GOT3 (cell line): Measurements from ENCODE around the gene TBX2.
A peak's percentile ranks its signal among the peaks of the same experiment; 100 is the strongest.

Source experiments
- DNase-seq: peaks from one replicate; lab custom pipeline; 2025; ENCODE audit warnings: mixed read lengths; lab: John Stamatoyannopoulos, UW

The TBX2 gene

DNA sequence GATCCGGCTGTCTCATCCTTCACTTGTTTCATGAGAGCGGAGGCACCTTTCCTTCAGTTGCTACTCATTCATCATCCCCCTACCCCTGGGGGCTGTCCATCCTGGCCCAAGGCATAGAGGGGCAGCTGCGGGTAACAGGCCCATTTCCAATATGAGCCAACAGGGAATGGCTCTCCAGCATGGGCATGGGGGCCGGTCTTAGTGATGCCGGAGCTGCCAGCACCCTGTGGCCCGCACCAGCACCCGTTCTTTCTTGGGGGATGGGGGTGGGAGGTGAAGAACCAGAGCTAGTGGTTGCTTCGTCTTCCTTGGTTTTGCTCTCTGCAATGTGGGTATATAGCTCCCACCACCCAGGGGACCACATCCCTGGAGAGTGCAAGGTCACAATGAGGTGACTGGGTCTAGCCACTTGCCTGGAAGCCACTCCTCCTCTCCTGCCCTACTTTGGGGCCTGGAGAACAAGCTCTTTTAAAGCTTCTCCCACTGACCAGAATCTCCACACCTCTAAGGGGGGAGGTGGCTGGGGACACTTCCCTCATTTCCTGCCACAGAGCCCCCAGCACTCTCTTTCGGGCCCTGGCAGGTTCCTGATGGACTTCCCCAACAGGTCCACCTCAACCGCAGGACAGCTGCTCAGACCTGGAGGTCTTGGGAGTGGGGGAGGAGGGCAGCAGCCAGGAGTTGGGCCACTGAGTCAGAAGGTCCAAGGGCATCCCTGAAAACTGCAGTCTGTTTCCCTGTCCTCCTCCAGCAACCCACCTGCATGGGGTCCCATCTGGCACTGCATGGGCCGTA is 11.9 kb upstream of the TBX2 start:
- DNase-seq, result no peak

DNA sequence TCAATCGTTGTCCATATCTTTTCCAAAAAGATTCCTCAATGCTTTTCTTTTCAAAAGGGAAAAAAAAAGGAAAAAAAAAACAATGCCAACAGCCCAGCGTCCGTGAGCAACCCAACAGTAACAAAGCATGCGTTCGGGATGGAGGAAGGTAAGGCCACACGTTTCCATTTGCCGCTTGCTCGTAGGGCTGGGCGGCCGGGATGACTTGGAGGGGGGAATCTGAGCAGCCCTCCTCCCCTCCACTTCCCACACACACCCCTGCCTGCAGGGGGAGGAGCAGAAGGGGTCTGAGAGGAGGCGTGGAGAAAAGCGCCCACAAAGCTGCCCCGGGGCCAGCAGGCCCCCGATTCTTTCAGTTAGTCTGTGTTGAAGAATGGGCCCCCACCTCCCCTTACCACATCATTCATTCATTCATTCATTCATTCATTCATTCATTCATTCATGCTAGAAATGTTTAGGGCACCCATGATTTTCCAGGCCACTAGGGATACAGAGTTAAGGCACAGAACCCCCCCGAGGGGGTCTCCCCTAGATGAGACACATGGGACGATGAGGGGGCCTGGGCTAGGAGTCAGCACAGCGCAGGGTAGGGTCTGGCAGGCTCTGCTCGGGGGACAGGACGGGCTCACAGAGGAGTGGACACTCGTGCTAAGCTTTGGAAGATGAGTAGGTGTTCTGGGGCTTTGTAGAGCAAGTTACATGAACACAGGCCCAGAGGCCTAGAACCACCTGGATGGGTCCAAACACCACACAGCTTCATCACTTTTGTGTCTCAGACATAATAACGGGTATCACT is 10.9 kb upstream of the TBX2 start:
- no peak for DNase-seq

DNA sequence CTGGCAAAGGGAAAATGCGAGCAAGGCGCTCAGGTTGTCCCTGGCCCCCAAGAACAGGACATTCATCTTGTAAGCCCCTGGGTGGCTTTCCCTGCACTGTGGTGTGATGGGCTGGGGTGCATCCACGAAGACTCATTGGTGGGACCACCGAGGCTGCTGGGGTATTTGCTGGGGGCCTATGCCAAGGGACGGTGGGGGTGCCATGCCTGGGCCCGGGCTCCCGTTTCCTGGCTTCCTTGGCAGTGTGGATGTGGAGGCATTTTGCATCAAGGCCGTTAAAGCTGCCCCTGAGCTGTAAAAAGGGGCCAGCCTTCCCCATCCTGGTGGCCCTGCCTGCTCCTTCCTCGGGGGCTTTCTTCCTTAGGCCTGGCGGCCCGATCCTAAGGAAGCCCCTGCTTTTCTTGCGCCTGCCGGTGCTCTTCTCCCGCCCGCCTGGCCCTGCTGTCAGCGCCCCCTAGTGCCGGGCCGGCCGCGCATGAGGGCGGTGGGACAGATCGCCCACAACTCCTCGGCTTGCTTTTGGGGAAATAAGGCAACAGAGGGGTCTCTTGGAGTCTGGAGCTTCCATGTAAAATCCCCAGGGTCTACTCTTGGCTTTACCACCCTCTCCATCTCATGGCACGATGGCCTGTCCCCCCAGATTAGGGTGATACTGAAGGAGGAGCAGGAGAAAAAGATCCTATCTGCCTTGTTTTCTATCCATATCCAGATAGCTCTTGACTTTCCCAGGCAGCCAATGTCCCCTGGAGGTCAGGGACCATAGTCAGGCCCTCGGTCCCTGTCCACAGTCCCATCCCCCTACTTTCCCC is 9.8 kb upstream of the TBX2 start:
- no peak for DNase-seq

DNA sequence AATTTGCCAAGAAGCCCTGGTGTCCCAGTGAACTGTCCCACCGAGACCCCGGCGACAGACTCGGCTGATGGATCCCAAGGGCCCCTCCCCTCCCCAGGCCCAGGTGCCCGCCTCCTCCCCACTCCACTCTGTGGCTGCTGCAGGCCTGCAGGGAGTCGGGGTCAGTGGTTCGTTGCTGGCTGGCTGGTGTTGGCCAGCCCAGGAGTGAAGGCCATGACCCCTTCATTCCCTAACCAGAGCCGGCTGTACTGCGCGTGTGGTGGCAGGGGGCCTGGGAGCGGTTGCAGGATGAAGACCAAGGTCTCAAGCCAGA is 9.2 kb upstream of the TBX2 start:
- no peak for DNase-seq

DNA sequence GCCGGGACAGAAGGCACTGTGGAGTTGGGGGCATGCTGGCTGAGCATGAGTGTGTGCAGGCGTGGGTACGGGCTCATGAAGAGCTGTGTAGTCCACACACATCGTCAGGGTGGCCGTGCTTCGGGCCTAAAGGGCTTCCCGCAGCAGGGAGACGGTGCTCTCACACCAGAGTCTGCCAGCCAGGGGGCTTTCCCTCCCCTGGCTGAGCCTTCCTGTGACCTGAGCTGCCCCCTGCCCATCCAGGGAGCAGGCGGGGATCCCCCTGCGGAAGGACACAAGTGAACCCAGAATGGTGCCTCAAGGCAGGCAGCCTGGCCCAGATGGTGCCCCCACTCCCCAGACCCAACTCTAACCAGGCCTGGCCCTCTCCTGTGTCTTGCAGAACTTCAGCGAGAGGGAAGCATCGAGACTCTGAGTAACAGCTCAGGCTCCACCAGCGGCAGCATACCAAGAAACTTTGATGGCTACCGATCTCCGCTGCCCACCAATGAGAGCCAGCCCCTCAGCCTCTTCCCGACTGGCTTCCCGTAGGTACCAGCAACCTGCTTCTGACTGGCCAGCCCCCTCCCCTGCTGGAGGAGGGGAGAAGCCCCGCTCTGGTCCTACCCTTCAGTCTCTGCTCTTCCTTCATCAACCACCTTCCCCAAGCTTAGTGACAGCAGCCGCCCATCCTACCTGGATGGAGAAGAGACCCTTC is 7.9 kb upstream of the TBX2 start:
- no peak for DNase-seq

DNA sequence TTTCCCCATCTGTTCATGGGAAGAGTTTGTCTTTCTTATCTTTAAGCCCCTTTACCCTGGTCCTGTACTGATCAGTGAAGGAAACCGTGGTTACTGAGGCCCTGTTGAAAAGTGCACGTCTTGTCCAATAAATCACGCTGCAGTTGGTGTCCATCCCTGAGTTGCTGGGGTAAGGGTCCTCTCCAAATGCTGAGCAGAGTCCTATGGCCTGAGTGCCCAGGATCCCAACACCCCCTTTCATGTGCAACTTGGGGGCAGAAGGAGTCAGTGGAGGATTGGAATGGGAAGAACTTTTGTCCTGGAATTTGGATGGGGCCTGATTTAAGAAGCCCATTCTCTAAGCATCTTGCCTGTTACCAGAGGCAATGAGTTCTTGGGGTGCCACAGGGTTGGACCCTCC is 7.0 kb upstream of the TBX2 start:
- DNase-seq, result no peak

DNA sequence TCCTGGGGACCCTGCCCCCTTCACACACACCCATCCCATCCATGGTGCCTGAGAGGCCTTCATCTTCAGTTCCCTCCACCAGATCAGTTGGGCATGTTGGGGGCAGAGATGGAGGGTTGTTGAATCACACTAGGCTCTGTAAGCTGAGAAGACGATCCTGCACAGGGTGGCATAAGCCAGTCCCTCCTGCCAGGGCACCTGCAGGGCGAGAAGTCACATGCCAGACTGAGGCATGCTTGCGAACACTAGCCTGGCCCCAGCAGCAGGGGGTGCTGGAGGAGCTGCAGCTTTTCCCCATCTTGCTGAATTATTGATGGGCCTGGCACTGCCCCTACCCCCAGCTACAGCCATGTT is 6.1 kb upstream of the TBX2 start:
- DNase-seq, result no peak

DNA sequence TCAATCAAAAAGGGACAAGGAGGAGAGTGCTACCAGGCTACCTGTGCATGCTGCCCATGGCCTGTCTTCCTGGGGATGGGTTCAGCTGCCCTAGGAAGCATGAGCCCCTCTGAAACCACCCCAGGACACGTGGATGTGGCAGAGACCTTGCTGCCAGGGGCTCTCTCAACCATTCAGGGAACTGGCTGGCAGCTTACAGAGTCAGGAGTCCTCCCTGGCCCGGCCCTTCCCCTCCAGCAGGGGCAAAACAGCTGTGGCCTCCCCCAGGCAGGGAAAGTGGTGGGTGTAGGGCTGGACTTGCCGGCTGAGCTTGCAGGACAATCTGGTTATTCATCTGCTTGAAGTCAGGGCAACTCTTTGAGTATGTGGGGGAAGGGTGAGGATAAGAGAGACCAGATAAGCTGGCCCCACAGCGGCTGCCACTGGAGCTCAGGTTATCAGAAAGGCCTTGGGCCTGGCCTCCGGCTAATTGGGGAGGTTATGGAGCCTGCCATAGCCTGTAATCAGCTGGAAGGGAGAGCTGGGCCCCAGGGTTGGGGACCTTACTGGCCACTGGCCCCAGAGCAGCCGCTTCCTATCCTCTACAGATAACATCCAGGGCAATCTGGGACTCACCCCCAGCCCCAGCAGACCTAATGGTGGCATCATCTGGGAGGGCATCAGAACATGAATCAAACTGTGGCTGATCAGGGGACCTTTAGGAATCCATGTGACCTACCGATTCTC is 5.6 kb upstream of the TBX2 start:
- no peak for DNase-seq

DNA sequence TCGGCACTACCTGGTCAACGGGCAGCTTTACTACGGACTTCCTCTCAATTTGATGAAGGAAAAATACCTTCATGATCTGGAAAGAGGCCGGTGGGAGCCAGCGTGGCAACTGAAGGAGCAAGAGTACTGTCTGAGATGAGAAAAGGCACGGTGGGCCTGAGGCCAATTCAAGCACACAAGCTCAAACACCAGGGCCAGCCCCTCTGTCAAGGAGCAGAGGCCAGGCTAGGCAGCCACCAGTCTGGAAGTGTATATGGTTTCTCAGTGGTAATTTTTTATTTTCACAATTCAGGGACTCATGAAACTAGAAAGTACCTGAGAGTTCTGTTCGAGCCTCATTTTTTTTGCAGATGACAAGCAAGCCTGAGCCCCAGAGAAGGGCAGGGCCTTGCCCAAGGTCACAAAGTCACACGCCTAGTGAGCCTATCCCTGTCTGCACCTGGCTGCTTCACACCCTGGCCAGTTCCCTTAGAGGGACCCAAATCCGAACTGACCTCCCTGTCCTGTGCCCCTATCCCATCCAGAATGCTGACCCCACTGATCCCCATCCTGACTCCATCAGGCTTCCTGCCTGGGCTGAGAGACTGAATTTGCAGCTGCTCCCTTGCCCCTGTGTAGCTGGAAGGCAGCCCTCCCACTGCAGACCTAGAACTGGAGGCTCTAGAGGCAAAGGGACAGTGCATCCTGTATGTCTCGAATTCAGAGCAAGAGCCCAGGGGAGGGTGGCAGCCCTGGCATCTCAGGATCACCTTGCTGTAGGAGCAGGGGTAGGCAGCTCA is 4.8 kb upstream of the TBX2 start:
- no peak for DNase-seq

DNA sequence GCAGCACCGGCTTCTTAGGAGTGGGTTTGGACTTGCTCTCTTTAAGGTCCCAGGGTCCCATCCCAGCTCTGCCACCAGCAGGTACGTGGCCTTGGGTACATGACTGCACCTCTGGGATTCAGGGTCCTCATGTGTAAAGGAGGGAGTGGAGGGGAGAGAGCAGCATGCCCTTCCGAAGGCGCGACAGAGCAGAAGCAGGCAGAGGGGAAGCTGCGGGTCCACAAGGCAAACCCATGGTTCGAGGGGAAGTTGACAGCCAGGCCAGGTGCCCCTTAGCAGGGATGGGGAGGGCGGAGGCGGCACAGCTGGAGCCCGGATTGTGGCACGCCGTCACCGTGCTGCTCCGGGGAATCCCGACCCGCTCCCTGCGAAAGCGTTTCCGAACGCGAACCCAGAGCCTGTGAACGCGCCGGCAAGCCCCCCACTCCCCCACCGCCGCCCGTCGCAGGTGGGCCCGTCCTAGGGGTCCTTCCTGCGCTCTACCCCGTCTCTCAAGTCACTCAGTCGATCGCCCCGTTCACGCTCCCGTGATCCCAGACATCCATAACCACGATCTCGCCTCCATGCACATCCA is 4.1 kb upstream of the TBX2 start:
- DNase-seq, result no peak

DNA sequence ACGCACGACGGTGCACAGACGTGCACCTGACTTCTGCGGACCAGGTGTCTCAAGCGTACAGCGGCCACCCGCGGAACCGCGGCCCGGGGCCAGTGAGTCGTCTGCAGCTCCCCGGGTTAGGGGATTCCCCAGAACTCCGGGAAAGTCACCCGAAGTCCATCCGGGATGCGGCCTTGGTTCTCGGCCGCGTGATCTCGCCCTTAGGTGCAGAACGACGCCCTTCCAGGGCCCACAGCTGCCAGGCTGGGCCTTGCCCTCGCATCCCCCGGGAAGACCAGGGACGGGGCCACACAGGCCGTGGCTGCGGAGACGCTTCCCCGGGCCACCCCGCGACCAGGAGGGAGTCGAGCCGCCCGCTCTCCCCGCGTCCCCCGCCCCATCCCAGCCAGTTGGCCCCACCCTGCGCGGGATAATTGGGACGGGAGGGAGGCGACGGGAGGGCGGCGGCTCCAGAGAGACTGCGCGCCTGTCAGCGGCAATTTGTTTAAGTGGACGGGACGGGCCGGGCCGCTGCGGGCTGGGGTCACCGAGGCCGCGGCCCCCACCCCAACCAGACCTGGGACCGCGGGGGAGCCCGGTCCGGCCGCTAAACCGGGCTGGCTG is 3.6 kb upstream of the TBX2 start:
- no peak for DNase-seq

DNA sequence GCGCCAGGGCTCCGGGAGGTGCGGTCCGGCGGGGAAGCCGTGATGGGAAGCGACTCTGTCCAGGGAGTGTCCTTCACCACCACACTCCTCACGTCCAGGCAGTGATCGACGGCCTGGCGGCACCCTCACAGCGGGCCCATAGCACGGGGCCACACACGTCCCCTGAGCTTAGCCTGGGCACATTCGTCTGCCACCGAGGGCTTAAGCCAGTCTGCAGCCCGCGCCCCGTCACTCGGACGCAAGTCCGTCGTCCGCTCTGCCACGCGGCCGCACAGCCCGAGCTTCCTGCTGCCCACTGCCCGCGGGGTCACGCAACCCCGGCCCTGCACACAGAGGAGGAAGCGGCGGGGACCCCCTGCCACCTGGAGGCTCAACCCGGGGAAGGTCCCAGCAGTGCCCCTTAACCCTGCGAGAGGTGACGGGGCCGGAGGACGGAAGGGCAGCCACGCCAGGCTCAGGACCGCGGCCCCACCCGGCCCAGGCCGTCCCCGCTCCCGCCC is 3.0 kb upstream of the TBX2 start:
- no peak for DNase-seq

DNA sequence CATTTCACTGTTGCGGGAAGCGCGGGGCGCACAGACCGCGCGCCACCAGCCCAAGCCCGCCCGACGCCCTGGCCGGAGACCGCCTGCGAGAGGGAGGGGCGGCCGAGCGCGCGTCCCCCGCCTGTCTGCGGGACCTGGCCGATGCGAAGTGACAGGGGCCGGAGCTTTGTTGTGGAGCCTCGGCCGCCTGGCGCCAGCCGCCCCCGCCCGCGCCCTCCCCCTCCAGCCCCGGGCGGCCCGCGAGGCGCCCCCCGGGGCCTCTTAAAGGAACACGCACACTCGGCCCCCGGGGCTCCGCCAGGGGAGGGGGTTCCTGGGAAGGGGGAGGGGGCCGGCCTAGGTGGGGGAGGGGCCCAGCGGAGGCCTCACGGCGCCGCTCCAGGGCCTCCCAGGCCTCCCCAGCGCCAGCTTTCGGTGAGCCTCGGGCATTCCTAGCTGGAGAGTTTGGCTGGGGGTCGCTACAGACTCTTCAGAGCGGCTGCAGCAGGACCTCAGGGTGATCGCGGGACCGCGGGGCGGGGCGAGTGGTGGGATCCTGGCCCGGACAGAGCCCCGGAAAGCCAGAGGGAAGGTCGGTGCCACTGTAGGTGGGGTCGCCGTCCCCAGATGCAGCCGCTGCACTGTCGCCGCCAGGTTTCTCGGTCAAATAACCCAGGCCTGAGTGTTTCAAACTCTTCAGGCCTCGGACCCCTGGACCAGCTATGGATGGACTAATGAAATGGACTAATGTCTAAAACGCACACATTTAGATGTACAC is 2.4 kb upstream of the TBX2 start:
- no peak for DNase-seq

DNA sequence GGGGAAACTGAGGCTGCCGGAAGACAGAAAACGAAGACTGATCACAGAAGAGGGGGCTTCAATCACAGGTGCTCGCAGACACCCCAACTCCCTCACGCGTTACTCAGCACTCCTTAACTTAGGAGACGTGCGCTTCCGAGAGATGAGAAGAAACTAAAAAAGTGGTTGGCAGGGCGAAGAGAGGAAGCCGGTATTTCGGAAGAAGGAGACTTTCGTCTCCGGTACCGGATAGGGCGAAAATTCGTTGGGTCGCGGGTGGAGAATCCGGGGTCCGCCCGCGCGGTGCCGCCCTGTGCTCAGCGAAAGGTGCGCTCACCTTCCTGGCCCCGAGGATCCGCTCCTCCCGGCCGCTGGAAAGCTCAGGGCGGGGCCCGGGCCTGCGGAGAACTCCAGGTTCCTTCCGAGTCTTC is 917 bp upstream of the TBX2 start:
- no peak for DNase-seq

DNA sequence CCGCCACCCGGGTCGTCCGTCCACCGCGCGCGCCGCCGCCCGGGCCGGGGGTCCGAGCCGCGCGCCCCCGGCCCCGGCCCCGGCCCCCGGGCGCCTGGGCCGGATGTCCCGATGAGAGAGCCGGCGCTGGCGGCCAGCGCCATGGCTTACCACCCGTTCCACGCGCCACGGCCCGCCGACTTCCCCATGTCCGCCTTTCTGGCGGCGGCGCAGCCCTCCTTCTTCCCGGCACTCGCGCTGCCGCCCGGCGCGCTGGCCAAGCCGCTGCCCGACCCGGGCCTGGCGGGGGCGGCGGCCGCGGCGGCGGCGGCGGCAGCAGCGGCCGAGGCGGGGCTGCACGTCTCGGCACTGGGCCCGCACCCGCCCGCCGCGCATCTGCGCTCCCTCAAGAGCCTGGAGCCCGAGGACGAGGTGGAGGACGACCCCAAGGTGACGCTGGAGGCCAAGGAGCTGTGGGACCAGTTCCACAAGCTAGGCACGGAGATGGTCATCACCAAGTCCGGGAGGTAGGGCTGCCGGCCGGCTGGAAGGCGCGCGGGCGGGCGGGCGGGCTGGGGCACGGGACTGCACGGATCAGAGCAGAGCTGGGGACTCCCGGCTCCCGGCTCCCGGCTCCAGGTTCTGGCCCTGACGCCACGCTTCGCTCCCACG is 548 bp downstream of the TBX2 start:
- peak; percentile 54 for DNase-seq

DNA sequence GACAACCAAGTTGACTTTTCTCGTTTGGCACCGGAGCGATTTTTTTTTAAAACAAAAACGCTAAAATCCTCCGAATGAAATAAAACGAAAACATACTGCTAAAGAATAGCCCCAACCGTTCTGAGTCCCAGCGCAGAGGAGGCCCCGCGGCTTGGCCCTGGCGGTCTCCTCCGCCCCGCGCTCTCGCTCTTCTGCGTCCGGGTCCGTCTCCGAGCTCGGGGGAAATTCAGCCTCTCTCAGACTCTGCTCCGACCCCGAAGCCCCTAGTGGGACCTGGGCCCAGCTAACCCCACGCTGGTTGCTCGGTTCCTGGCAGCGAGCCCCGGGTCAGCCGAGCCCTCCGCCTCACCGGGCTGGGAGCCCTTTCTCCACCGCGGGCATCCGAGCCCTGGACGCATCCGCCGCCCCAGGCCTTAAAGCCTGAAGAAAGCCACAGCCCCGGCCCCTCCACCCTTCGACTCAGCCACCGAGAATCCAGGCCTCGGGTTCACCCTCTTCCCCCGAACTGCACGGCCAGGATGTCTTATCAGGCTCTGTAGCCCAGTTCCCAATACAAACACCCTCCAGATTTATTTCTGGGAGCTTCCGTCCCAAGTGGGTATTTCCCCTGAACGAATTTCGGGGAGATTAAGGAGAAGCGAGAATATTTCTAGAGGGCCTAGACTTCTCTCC is 1.2 kb downstream of the TBX2 start:
- DNase-seq, result no peak

DNA sequence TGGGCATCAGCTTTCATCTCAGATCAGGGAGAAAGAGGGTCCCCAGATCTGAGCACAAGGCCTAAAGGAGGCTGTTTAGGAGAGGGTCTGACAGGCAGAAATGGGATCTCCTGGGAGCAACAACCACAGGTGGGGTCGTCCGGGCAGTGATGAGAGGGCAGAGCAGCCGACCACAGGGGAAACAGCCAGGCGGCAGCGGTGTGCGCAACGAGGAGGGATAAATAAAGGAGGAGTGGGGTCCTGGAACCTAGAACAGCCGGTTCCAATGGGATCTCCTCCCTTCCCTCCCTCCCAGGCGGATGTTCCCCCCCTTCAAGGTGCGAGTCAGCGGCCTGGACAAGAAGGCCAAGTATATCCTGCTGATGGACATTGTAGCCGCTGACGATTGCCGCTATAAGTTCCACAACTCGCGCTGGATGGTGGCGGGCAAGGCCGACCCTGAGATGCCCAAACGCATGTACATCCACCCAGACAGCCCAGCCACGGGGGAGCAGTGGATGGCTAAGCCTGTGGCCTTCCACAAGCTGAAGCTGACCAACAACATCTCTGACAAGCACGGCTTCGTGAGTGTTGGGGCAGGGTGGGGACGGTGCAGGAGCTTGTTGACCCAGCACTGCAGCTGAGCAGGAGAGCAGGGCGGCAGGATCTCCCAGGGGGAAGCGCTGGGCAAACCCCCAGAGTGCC is 1.9 kb downstream of the TBX2 start:
- DNase-seq, result no peak
